Spleen (tissue), 11 donors: ENCODE data around the gene ANKS1B. TPM values are rescaled to one million over a fixed set of nuclear protein-coding genes. Genes with fewer than 3 reads are reported as not detected.

Source experiments
- DNase-seq: peaks from one replicate; pipeline ENCODE4 v3.0.0-alpha.2; 2020
- H3K27ac ChIP-seq, 8 donors: fragments of 200-600 bp; sonication (generic) in 7 of 8; 1 replicate in 4 of 8; 2 replicates in 4 of 8; pipeline versions ENCODE4 v1.5.0 to v1.8.0; 2016 to 2021; ENCODE audit warnings: inconsistent platforms in 4 of 8, mild to moderate bottlenecking in 4 of 8, moderate library complexity in 1 of 8
- H3K27me3 ChIP-seq, 7 donors: fragments of 200-600 bp; sonication (generic) in 6 of 7; replicated peaks in 1 of 7; 1 replicate in 4 of 7; 2 replicates in 3 of 7; pipeline versions ENCODE4 v1.5.0 to v1.8.0; 2016 to 2021; ENCODE audit warnings: inconsistent platforms in 3 of 7, mild to moderate bottlenecking in 1 of 7
- H3K36me3 ChIP-seq, 6 donors: fragments of 200-600 bp; sonication (generic) in 5 of 6; 1 replicate in 4 of 6; 2 replicates in 2 of 6; pipeline versions ENCODE4 v1.5.0 to v1.8.0; 2016 to 2021; ENCODE audit warnings: inconsistent platforms in 2 of 6
- H3K4me1 ChIP-seq, 6 donors: fragments of 200-600 bp; sonication (generic) in 5 of 6; 1 replicate in 3 of 6; 2 replicates in 3 of 6; pipeline versions ENCODE4 v1.5.0 to v1.8.0; 2016 to 2021; ENCODE audit warnings: inconsistent platforms in 3 of 6
- H3K4me3 ChIP-seq, 8 donors: fragments of 200-600 bp; sonication (generic) in 7 of 8; 1 replicate in 4 of 8; 2 replicates in 4 of 8; pipeline versions ENCODE4 v1.5.0 to v1.8.0; 2016 to 2021; ENCODE audit warnings: inconsistent platforms in 4 of 8, mild to moderate bottlenecking in 4 of 8, moderate library complexity in 2 of 8
- H3K9me3 ChIP-seq, 8 donors: fragments of 200-600 bp; sonication (generic) in 7 of 8; 1 replicate in 4 of 8; 2 replicates in 4 of 8; pipeline versions ENCODE4 v1.5.0 to v1.8.0; 2016 to 2021; ENCODE audit warnings: inconsistent platforms in 4 of 8
- CTCF ChIP-seq, 11 experiments: fragments of 200-600 bp in 7 of 11; fragments of 450-650 bp in 4 of 11; sonication (generic) in 4 of 11; IDR thresholded peaks in 8 of 11; conservative IDR thresholded peaks in 3 of 11; 1 replicate in 7 of 11; 2 replicates in 4 of 11; pipeline versions ENCODE4 v1.4.0 to v1.8.0; 2016 to 2021; ENCODE audit warnings: antibody characterized with exemption in 11 of 11, inconsistent platforms in 4 of 11, mild to moderate bottlenecking in 1 of 11
- POLR2A ChIP-seq, 3 donors: fragments of 450-650 bp; IDR thresholded peaks; one replicate each; pipeline ENCODE4 v1.5.1; 2017; ENCODE audit warnings: antibody characterized with exemption in 3 of 3, mild to moderate bottlenecking in 1 of 3
- POLR2AphosphoS5 ChIP-seq, 3 donors: sonication (generic); formaldehyde crosslinking; IDR thresholded peaks; one replicate each; pipeline ENCODE4 v1.5.1; 2017; ENCODE audit warnings: antibody characterized with exemption in 3 of 3
- WGBS, 5 donors: extraction: QIAGEN DNeasy Blood & Tissue Kit in 3 of 5; methylation state at CpG; one replicate each; pipeline versions ENCODE4 v1.1.5 to v1.1.7; 2013 to 2018; 5-methylcytosine and 5-hydroxymethylcytosine counted together
- intact Hi-C: fragments of 100-400 bp; cut with DNase I; formaldehyde crosslinking; loops from one replicate; pipeline ENCODE4 v1.15.0; 2023; ENCODE audit warnings: low total_unique reads
- polyA plus RNA-seq, 3 donors: library from polyadenylated mRNA; stranded (reverse); fragments of 200-250 nt; gene quantifications; one replicate each; pipeline ENCODE4 v1.2.1, GENCODE V29; 2013
- total RNA-seq, 7 donors: library from RNA; depleted of rRNA in 3 of 7; stranded (reverse); fragments of >200 nt in 3 of 7; fragmentation: NEBNext Ultra II Directional in 4 of 7; extraction: Animal tissue kit (Norgen Biotek cat#: 25700) in 4 of 7; gene quantifications; one replicate each; pipeline versions ENCODE4 v1.1.0 to v1.2.1, GENCODE V29; 2016 to 2021
- donor health status: healthy with polysubstance abuse.
- donor health status: DM: no; HTN: no; CAD: no; lungs with moderate emphysema.
- donor health status: DM: no; HTN: no; CAD: no.
- donor health status: Bipolar disorder and iron deficiency.
- donor health status: healthy.
- donor health status: DM: no; HTN: no; CAD: no.
- donor health status: DM: yes; HTN: yes; CAD: no.

The ANKS1B gene
- total and polyA plus RNA-seq, 10 donors: 0.21 to 8.0 (median 4.2) TPM

GRCh38 chr12:98869886-98870503 is 1114.7 kb downstream of the ANKS1B start:
- Histone ChIP-seq H3K9me3 (no peaks in the 10 kb centered on the region), H3K27me3 (peaks cover 0 to 10% (median 0%) of the 10 kb centered on the region in 7 donors), H3K4me3 (no peak overlapping the region), H3K36me3 (no peaks in the 10 kb centered on the region), H3K27ac (no peak overlapping the region), H3K4me1 (no peaks in the 10 kb centered on the region)
- no peak for TF ChIP-seq POLR2AphosphoS5 (IDR thresholded peaks at IDR 0.05)
- TF ChIP-seq POLR2A (IDR thresholded peaks at IDR 0.05): no peak
- TF ChIP-seq CTCF (IDR thresholded peaks at IDR 0.05 in 8 of 11, conservative IDR thresholded peaks at IDR 0.05 in 3 of 11): no peak
- 82 to 96% (median 90%) methylated on average over 2 of the region's 2 CpGs for WGBS, 5 donors
- intact Hi-C loops: no loop called here
- no peak for DNase-seq

GRCh38 chr12:98868538-98868937 is 1116.2 kb downstream of the ANKS1B start:
- peaks cover 0 to 10% (median 0%) of the 10 kb centered on the region in 7 donors for H3K27me3 ChIP-seq
- TF ChIP-seq POLR2AphosphoS5 (IDR thresholded peaks at IDR 0.05): no peak
- no peak for TF ChIP-seq CTCF (IDR thresholded peaks at IDR 0.05 in 8 of 11, conservative IDR thresholded peaks at IDR 0.05 in 3 of 11)
- no peak for TF ChIP-seq POLR2A (IDR thresholded peaks at IDR 0.05)
- no peaks in the 10 kb centered on the region for H3K36me3 ChIP-seq
- WGBS, 5 donors: 55 to 78% (median 71%) methylated on average over 4 of the region's 4 CpGs
- no peak overlapping the region for H3K27ac ChIP-seq
- H3K9me3 ChIP-seq: no peaks in the 10 kb centered on the region
- H3K4me3 ChIP-seq: no peak overlapping the region
- no peak for DNase-seq
- intact Hi-C loops: no loop called here
- H3K4me1 ChIP-seq: no peaks in the 10 kb centered on the region

GRCh38 chr12:98868076-98868475 is 1116.7 kb downstream of the ANKS1B start:
- Histone ChIP-seq H3K4me1 (no peaks in the 10 kb centered on the region), H3K36me3 (no peaks in the 10 kb centered on the region), H3K27me3 (peaks cover 0 to 10% (median 0%) of the 10 kb centered on the region in 7 donors), H3K9me3 (no peaks in the 10 kb centered on the region), H3K27ac (no peak overlapping the region), H3K4me3 (no peak overlapping the region)
- intact Hi-C loops: no loop called here
- DNase-seq: no peak
- WGBS, 5 donors: 73 to 85% (median 80%) methylated on average over 6 of the region's 6 CpGs
- TF ChIP-seq POLR2AphosphoS5 (IDR thresholded peaks at IDR 0.05) (no peak), POLR2A (IDR thresholded peaks at IDR 0.05) (no peak)

- DNase-seq: no peak
- H3K27me3 ChIP-seq: peaks cover 0 to 3% (median 0%) of the 10 kb centered on the region in 7 donors
- H3K27ac ChIP-seq: no peak overlapping the region
- intact Hi-C loops: no loop called here
- no peaks in the 10 kb centered on the region for H3K4me1 ChIP-seq
- no peak for TF ChIP-seq CTCF (IDR thresholded peaks at IDR 0.05 in 8 of 11, conservative IDR thresholded peaks at IDR 0.05 in 3 of 11)
- TF ChIP-seq POLR2A (IDR thresholded peaks at IDR 0.05): no peak
- TF ChIP-seq POLR2AphosphoS5 (IDR thresholded peaks at IDR 0.05): no peak
- no peak overlapping the region for H3K4me3 ChIP-seq
- H3K36me3 ChIP-seq: no peaks in the 10 kb centered on the region
- WGBS, 5 donors: 0 to 100% (median 83%) methylated on average over 1 of the region's 1 CpG
- H3K9me3 ChIP-seq: no peaks in the 10 kb centered on the region
Measured at GRCh38 chr12:98864363-98864762, 1120.4 kb downstream of the ANKS1B start.
